ENCODE data around the gene KANSL1L.
"Not testable (repeated sequence)": the region's sequence is repeated elsewhere in the genome, so short reads cannot be mapped to it uniquely, and the experiment has no call there.

Gene KANSL1L
- total RNA-seq: 9.4 to 13.7 reads per million in 2 donors

- peak; percentile 96 for DNase-seq
Measured at GRCh38 chr2:210171309-210172218, at the start of gene KANSL1L. Gene KANSL1L, minus strand, starts transcription at chr2:210171409. Its CDS starts 16,827 bp downstream, at chr2:210154582.

- DNase-seq: no peak
Measured at GRCh38 chr2:210215120-210215519, 43.9 kb upstream of the KANSL1L start.

GRCh38 chr2:210210185-210210584 lies 39.0 kb upstream of the KANSL1L start:
- DNase-seq: no peak

GRCh38 chr2:210207929-210208328 lies 36.7 kb upstream of the KANSL1L start:
- DNase-seq: no peak

GRCh38 chr2:210203558-210203957 lies 32.3 kb upstream of the KANSL1L start:
- DNase-seq: no peak

GRCh38 chr2:210203147-210203546 lies 31.9 kb upstream of the KANSL1L start:
- DNase-seq: no peak

GRCh38 chr2:210199854-210200253 lies 28.6 kb upstream of the KANSL1L start:
- no peak for DNase-seq

- no peak for DNase-seq
Measured at GRCh38 chr2:210199186-210199765, 28.1 kb upstream of the KANSL1L start.

GRCh38 chr2:210198326-210198725 lies 27.1 kb upstream of the KANSL1L start:
- DNase-seq: no peak

GRCh38 chr2:210197720-210198119 lies 26.5 kb upstream of the KANSL1L start:
- no peak for DNase-seq

- DNase-seq: no peak
Measured at GRCh38 chr2:210195101-210195852, 24.1 kb upstream of the KANSL1L start.

- DNase-seq: no peak
Measured at GRCh38 chr2:210190345-210190744, 19.1 kb upstream of the KANSL1L start.

GRCh38 chr2:210189452-210190138 lies 18.4 kb upstream of the KANSL1L start:
- DNase-seq: no peak

GRCh38 chr2:210188755-210189154 lies 17.5 kb upstream of the KANSL1L start:
- DNase-seq: no peak

- no peak for DNase-seq
Measured at GRCh38 chr2:210188190-210188589, 17.0 kb upstream of the KANSL1L start.

- not testable (repeated sequence) for DNase-seq
Measured at GRCh38 chr2:210183936-210184335, 12.7 kb upstream of the KANSL1L start.

GRCh38 chr2:210181606-210182088 lies 10.4 kb upstream of the KANSL1L start:
- not testable (repeated sequence) for DNase-seq

- DNase-seq: not testable (repeated sequence)
Measured at GRCh38 chr2:210181033-210181605, 9.9 kb upstream of the KANSL1L start.

GRCh38 chr2:210180477-210180876 lies 9.3 kb upstream of the KANSL1L start:
- no peak for DNase-seq

GRCh38 chr2:210179351-210179990 lies 8.3 kb upstream of the KANSL1L start:
- DNase-seq: no peak

- no peak for DNase-seq
Measured at GRCh38 chr2:210177769-210178168, 6.6 kb upstream of the KANSL1L start.

- not testable (repeated sequence) for DNase-seq
Measured at GRCh38 chr2:210177115-210177514, 5.9 kb upstream of the KANSL1L start.

Data from T-helper 9 cell (primary cell).